ENCODE data around the gene MYT1. TPM values are rescaled to one million over a fixed set of nuclear protein-coding genes. Genes with fewer than 3 reads are reported as not detected.
"Not testable (repeated sequence)": the region's sequence is repeated elsewhere in the genome, so short reads cannot be mapped to it uniquely, and the experiment has no call there.

The MYT1 gene
- total RNA-seq, 2 donors from 2014 or later: 0.15 TPM; not detected in 1

- no peaks in the 10 kb centered on the region for H3K4me1 ChIP-seq
- H3K9me3 ChIP-seq: no peaks in the 10 kb centered on the region
- no peak overlapping the region for H3K4me3 ChIP-seq
- H3K27me3 ChIP-seq: no peaks in the 10 kb centered on the region
- no peak overlapping the region for H3K27ac ChIP-seq
- no peak for DNase-seq (ENCODE audit: low spot score)
- H3K36me3 ChIP-seq: no peaks in the 10 kb centered on the region
- TF ChIP-seq CTCF (IDR thresholded peaks at IDR 0.05): no peak
These were observed 32.8 kb upstream of the MYT1 start for GRCh38 chr20:64131406-64131805.

DNA sequence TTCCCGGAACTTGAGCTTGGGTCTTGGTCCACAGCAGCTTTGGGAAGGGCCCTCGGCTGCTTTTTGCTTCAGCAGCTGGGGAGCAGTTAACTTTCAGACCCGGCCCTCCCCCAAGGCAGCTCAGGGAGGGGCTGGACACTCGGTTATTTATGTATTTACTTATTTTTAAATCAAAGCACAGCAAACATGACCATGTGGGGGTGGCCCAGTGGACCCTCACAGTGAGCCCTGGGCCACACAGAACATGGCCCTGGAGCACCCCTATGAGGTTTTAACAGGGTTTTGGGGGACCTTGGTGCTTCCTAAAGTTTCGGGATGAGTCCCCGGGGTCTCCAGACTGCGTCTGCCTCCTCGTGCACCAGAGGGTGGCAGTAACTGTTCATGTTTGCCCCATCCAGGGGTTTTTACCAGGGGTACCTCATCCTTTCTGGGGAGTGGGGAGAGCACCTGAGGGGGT lies 30.3 kb upstream of the MYT1 start:
- H3K27me3 ChIP-seq: no peaks in the 10 kb centered on the region
- no peaks in the 10 kb centered on the region for H3K36me3 ChIP-seq
- H3K9me3 ChIP-seq: no peaks in the 10 kb centered on the region
- TF ChIP-seq CTCF (IDR thresholded peaks at IDR 0.05): no peak
- no peaks in the 10 kb centered on the region for H3K4me1 ChIP-seq
- no peak for DNase-seq (ENCODE audit: low spot score)
- no peak overlapping the region for H3K4me3 ChIP-seq
- H3K27ac ChIP-seq: no peak overlapping the region

DNA sequence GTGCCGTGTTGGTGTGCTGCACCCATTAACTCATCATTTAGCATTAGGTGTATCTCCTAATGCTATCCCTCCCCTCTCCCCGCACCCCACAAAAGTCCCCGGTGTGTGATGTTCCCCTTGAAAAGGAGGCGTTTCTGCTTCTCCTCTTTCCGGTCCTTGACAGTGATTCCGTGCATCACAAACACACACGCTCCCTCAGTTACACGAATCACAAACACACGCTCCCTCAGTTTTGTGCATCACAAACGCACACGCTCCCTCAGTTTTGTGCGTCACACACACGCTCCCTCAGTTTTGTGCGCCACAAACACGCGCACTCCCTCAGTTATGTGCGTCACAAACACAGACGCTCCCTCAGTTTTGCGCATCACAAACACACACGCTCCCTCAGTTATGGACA lies 29.5 kb upstream of the MYT1 start:
- H3K4me1 ChIP-seq; DNase-seq (ENCODE audit: low spot score); H3K4me3 ChIP-seq; H3K9me3 ChIP-seq; H3K36me3 ChIP-seq; H3K27me3 ChIP-seq; H3K27ac ChIP-seq: not testable (repeated sequence)

- H3K27me3 ChIP-seq: no peaks in the 10 kb centered on the region
- DNase-seq (ENCODE audit: low spot score): no peak
- no peak overlapping the region for H3K4me3 ChIP-seq
- no peaks in the 10 kb centered on the region for H3K4me1 ChIP-seq
- no peak overlapping the region for H3K27ac ChIP-seq
- H3K36me3 ChIP-seq: no peaks in the 10 kb centered on the region
- TF ChIP-seq CTCF (IDR thresholded peaks at IDR 0.05): no peak
- H3K9me3 ChIP-seq: no peaks in the 10 kb centered on the region
These were observed 28.1 kb upstream of the MYT1 start for GRCh38 chr20:64136004-64136710.

- no peak for TF ChIP-seq CTCF (IDR thresholded peaks at IDR 0.05)
- no peak for DNase-seq (ENCODE audit: low spot score)
- Histone ChIP-seq H3K27me3 (no peaks in the 10 kb centered on the region), H3K9me3 (no peaks in the 10 kb centered on the region), H3K36me3 (no peaks in the 10 kb centered on the region), H3K4me3 (no peak overlapping the region), H3K27ac (no peak overlapping the region), H3K4me1 (no peaks in the 10 kb centered on the region)
These were observed 26.6 kb upstream of the MYT1 start for GRCh38 chr20:64137598-64138031.

DNA sequence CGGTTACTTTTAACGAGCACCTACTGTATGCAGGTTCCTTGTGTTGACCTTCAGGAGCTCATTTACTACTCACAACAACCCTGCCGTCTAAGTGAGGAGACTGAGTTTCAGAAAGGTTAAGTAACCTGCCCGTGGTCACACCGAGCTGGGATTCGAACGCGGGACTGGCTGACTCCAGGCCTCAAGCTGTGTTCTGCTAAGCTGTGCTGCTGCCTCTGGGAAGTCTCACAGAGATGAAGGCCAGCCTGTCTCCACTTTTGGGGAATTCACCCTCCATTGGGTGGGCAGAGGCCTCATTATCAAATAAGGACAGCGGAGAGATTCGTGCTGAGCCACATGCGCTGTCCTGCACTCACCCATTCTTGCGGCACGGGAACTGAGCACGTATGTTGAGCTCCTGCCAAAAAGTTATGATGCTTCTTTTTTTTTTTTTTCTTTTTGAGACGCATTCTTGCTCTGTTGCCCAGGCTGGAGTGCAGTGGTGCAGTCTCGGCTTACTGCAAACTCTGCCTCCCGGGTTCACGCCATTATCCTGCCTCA lies 25.9 kb upstream of the MYT1 start:
- no peaks in the 10 kb centered on the region for H3K4me1 ChIP-seq
- no peaks in the 10 kb centered on the region for H3K9me3 ChIP-seq
- H3K27ac ChIP-seq: no peak overlapping the region
- no peaks in the 10 kb centered on the region for H3K27me3 ChIP-seq
- TF ChIP-seq CTCF (IDR thresholded peaks at IDR 0.05): no peak
- H3K36me3 ChIP-seq: no peaks in the 10 kb centered on the region
- no peak for DNase-seq (ENCODE audit: low spot score)
- H3K4me3 ChIP-seq: no peak overlapping the region

Data from right atrium auricular region (tissue), 2 donors.